OCI-LY7 (cell line): Measurements from ENCODE around the gene NINJ2.

Experiments used
- CTCF ChIP-seq: fragments of 200-600 bp; sonication (generic); conservative IDR thresholded peaks from 2 replicates; pipeline ENCODE4 v1.5.1; 2014; ENCODE audit warnings: mild to moderate bottlenecking, antibody characterized with exemption, low read length, moderate library complexity, mixed read lengths
- EZH2phosphoT487 ChIP-seq: fragments of 200-600 bp; sonication (generic); IDR thresholded peaks from 2 replicates; pipeline ENCODE4 v1.6.1; 2018; ENCODE audit warnings: low read depth, borderline replicate concordance, mild to moderate bottlenecking, mixed run types, antibody characterized with exemption, low read length, moderate library complexity, mixed read lengths

DNA sequence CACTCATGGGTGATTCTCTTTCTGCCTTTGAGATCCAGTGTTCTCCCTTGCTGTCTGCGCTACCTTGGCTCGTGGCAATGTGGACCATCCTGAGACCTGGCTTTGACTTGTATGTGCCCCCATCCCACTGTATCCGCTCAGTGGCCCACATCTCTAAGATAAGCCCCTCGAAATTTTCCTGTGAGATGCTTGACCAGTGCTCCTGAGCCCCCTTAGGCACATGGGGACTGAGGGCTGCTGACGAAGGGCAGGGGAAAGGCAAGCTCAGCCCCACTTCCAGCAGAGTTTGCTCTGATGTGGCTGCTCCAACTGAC lies 1.5 kb upstream of the NINJ2 start:
- TF ChIP-seq CTCF: no peak
- no peak for TF ChIP-seq EZH2phosphoT487
